OCI-LY3 (cell line): ENCODE measurements around the gene CD83.

Experiments
- H2AFZ ChIP-seq: fragments of 200-600, 300-600 bp; shearing (Covaris generic); 2 replicates; pipeline ENCODE4 v1.6.0; 2014; ENCODE audit warnings: antibody characterized with exemption, low read depth, low read length
- H3K27ac ChIP-seq: fragments of 200-600, 300-600 bp; sonication (generic); 2 replicates; pipeline ENCODE4 v1.5.1; 2014; ENCODE audit warnings: mild to moderate bottlenecking, low read length, moderate library complexity, mixed read lengths
- H3K27me3 ChIP-seq: fragments of 200-600, 300-600 bp; sonication (generic); 2 replicates; pipeline ENCODE4 v1.6.1; 2014; ENCODE audit warnings: low read depth, low read length, mixed read lengths
- H3K36me3 ChIP-seq: fragments of 200-600, 300-600 bp; sonication (generic); replicated peaks from 2 replicates; pipeline ENCODE3; 2014; ENCODE audit warnings: low read depth, low read length, mixed read lengths
- H3K4me1 ChIP-seq: fragments of 300-600, 200-600 bp; sonication (generic); 2 replicates; pipeline ENCODE4 v1.6.1; 2014; ENCODE audit warnings: low read length, mixed read lengths
- H3K4me2 ChIP-seq: fragments of 200-600, 300-600 bp; sonication (generic); 2 replicates; pipeline ENCODE4 v1.6.1; 2014; ENCODE audit warnings: low read length, mixed read lengths
- H3K4me3 ChIP-seq: fragments of 300-600, 200-600 bp; sonication (generic); 2 replicates; pipeline ENCODE4 v1.5.1; 2014; ENCODE audit warnings: antibody characterized with exemption, mild to moderate bottlenecking, low read length, moderate library complexity
- H3K79me2 ChIP-seq: fragments of 300-600, 200-600 bp; shearing (Covaris generic); 2 replicates; pipeline ENCODE4 v1.6.1; 2014; ENCODE audit warnings: mild to moderate bottlenecking, low read length, mixed read lengths
- H3K9ac ChIP-seq: fragments of 300-600, 200-600 bp; shearing (Covaris generic); 2 replicates; pipeline ENCODE4 v1.6.0; 2014; ENCODE audit warnings: mild to moderate bottlenecking, low read length, moderate library complexity
- H3K9me3 ChIP-seq: fragments of 200-600, 300-600 bp; shearing (Covaris generic); 2 replicates; pipeline ENCODE4 v1.6.1; 2014; ENCODE audit warnings: low read length, mixed read lengths; ENCODE audit not compliant: insufficient read depth
- H4K20me1 ChIP-seq: fragments of 200-600, 300-600 bp; sonication (generic); 2 replicates; pipeline ENCODE4 v1.6.1; 2016; ENCODE audit warnings: low read length, mixed read lengths; ENCODE audit not compliant: insufficient read depth
- CTCF ChIP-seq: fragments of 200-600, 300-600 bp; sonication (generic); IDR thresholded peaks from 2 replicates; pipeline ENCODE4 v1.5.1; 2014; ENCODE audit warnings: antibody characterized with exemption, low read length, low read depth
- EZH2phosphoT487 ChIP-seq: fragments of 200-600 bp; shearing (Covaris generic); IDR thresholded peaks from 2 replicates; pipeline ENCODE4 v1.6.1; 2018; ENCODE audit warnings: antibody characterized with exemption, mixed run types, low read depth

CD83 gene

GRCh38 chr6:14128012-14128411 lies 10.4 kb downstream of the CD83 start:
- H3K9ac ChIP-seq = no peak overlapping the region
- H4K20me1 ChIP-seq = peaks cover 100% of the 10 kb centered on the region
- no peak for TF ChIP-seq EZH2phosphoT487
- no peak for TF ChIP-seq CTCF
- H3K79me2 ChIP-seq = peaks cover 100% of the 10 kb centered on the region
- H3K9me3 ChIP-seq = no peaks in the 10 kb centered on the region
- H2AFZ ChIP-seq = no peak overlapping the region
- peaks cover 93% of the 10 kb centered on the region for H3K36me3 ChIP-seq
- peak overlapping the region; percentile 31 for H3K4me2 ChIP-seq
- peak overlapping the region; percentile 32 for H3K27ac ChIP-seq
- H3K4me3 ChIP-seq = no peak overlapping the region
- H3K4me1 ChIP-seq = peaks cover 66% of the 10 kb centered on the region
- no peaks in the 10 kb centered on the region for H3K27me3 ChIP-seq

GRCh38 chr6:14128746-14129145 lies 11.2 kb downstream of the CD83 start:
- Histone ChIP-seq H3K9ac (no peak overlapping the region), H3K9me3 (no peaks in the 10 kb centered on the region), H3K4me1 (peaks cover 59% of the 10 kb centered on the region), H3K36me3 (peaks cover 94% of the 10 kb centered on the region), H3K27me3 (no peaks in the 10 kb centered on the region), H2AFZ (no peak overlapping the region), H3K4me3 (0 out of 2 replicates have a peak overlapping the region, but pooled peaks have one; percentile 9), H3K4me2 (peak overlapping the region; percentile 31), H3K79me2 (peaks cover 100% of the 10 kb centered on the region), H4K20me1 (peaks cover 100% of the 10 kb centered on the region), H3K27ac (peak overlapping the region; percentile 43)
- TF ChIP-seq CTCF (no peak), EZH2phosphoT487 (no peak)

GRCh38 chr6:14129575-14129974 lies 12.0 kb downstream of the CD83 start:
- no peak overlapping the region for H3K9ac ChIP-seq

GRCh38 chr6:14130435-14131075 lies 13.0 kb downstream of the CD83 start:
- peaks cover 100% of the 10 kb centered on the region for H4K20me1 ChIP-seq

More at GRCh38 chr6:14129575-14129974, 12.0 kb downstream of the CD83 start:
- Histone ChIP-seq H3K9me3 (no peaks in the 10 kb centered on the region), H2AFZ (no peak overlapping the region), H3K4me1 (peaks cover 51% of the 10 kb centered on the region), H3K79me2 (peaks cover 100% of the 10 kb centered on the region), H3K36me3 (peaks cover 94% of the 10 kb centered on the region), H4K20me1 (peaks cover 100% of the 10 kb centered on the region), H3K27ac (peak overlapping the region; percentile 43), H3K4me2 (peak overlapping the region; percentile 31; the same call in 1 of the 2 replicates), H3K4me3 (no peak overlapping the region), H3K27me3 (no peaks in the 10 kb centered on the region)
- TF ChIP-seq EZH2phosphoT487 (no peak), CTCF (peak; percentile 24; the same call in 1 of the 2 replicates)

More at GRCh38 chr6:14130435-14131075, 13.0 kb downstream of the CD83 start:
- TF ChIP-seq CTCF = no peak
- TF ChIP-seq EZH2phosphoT487 = no peak
- Histone ChIP-seq H3K9me3 (no peaks in the 10 kb centered on the region), H3K4me1 (peaks cover 41% of the 10 kb centered on the region), H3K4me3 (no peak overlapping the region), H3K9ac (no peak overlapping the region), H3K4me2 (no peak overlapping the region), H2AFZ (no peak overlapping the region), H3K27me3 (no peaks in the 10 kb centered on the region), H3K36me3 (peaks cover 94% of the 10 kb centered on the region), H3K27ac (no peak overlapping the region), H3K79me2 (peaks cover 99% of the 10 kb centered on the region)
